HG02943 (cell line): Measurements from ENCODE around the gene SCN4A.

Source experiments
- ATAC-seq: cut with Tn5 transposase; IDR thresholded peaks from one replicate; pipeline ENCODE4 v1.9.1; 2021; ENCODE audit warnings: mild to moderate bottlenecking, low read depth, moderate library complexity; ENCODE audit not compliant: unreplicated experiment

The SCN4A gene

DNA sequence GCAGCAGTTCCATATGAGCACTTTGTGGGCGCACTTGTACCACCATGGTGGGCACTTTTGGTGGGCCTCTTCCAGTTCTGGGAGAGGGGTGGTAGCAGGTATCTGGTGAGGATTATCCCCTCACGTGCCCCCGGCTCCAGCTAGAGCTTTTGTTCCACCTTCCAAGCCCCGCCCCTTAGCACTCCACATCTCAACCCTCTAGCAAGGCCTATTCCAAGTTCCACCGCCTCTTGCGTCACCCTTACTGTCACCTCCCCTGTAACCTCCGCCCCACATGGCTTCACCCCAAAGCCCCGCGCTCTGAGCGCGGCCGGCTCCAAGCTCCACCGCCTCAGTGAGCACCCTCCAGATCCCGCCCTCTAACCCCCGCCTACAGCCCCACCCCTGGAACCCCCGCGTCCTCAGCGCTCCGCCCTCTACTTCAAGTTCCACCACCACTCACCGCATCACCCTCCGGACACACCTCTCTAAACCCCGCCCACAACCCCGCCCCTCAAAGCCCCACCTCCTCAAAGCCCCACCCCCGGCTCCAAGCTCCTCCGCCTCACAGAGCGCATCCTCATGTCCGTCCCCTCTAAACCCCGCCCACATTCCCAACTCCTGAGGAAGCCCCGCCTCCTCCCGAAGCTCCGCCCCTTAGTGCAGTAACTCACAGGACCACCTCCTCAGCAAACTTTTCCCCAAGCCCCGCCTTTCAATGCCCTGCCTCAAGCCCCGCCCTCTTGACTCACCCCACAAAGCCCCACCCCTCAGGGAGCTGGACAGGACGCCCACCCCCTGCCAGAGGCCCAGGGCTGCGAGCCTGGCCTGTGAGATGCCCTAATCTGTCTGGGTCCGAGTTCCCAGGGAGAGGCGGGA, 11.1 kb downstream of the SCN4A start:
- ATAC-seq, result no peak

- ATAC-seq, result no peak
These were observed 12.3 kb downstream of the SCN4A start for GRCh38 chr17:63960430-63960829.

- no peak for ATAC-seq
These were observed 12.7 kb downstream of the SCN4A start for GRCh38 chr17:63960006-63960405.

DNA sequence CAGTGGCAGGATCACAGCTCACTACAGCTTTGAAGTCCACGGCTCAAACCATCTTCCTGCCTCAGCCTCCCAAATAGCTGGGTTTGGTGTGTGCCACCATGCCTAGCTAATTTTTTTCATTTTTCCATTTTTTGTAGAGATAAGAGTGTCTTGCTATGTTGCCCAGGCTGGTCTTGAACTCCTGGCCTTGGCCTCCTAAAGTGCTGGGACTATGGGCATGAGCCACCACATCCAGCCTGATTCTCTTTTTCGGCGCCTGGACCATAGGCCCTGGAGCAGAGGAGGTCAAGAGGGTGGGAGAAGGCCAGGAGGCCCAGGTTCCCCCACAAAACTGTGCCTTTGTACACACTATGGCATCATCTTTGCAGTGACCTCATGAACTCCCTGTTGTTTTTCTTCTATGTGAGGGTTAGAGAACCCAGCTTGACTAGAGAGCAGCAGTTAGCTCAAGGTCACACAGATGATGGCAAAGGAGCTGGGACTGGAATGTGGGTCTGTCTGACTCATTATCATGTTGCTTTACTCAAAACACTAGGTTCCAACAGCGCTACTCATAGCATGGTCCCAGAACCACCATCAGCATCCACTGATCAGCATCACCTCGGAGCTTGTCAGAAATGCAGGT, 16.3 kb downstream of the SCN4A start:
- no peak for ATAC-seq

DNA sequence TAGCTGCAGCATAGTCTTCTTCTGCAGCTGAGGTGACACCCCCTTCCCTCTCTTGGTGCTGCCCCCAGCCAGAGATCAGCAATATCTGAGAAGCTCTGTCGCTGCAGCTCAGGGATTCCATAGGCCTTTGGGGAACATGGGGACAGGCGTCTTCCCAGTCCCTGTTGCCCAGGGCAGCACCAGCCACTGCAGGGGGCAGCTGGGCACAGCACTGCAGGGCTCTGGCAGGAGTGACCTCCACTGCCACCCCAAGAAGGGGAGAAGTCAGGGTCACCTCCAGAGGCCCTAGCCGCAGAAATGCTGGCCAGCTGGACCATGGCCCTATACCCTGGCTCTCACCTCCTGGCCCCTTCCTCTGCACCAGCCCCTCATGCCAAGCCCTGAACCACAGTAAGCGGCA, 16.9 kb downstream of the SCN4A start:
- no peak for ATAC-seq

DNA sequence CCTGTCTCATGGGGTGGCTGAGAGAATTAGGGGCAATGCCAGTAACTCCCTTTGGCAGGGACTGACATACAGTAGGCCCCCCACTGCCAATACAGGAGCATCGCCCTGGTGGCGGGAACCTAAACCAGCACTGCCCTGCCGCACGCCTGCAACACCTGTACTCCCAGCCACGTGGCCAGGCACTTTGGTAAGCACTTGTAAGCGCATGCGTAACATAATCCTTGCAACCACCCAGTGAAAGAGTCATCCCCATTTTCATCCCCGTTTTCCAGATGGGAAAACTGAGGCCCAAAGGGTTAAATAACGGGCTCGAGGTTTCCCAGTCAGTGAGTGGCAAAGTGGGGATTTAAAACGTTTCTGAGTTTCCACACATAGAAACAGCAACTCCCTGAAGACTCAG, 17.5 kb downstream of the SCN4A start:
- no peak for ATAC-seq

DNA sequence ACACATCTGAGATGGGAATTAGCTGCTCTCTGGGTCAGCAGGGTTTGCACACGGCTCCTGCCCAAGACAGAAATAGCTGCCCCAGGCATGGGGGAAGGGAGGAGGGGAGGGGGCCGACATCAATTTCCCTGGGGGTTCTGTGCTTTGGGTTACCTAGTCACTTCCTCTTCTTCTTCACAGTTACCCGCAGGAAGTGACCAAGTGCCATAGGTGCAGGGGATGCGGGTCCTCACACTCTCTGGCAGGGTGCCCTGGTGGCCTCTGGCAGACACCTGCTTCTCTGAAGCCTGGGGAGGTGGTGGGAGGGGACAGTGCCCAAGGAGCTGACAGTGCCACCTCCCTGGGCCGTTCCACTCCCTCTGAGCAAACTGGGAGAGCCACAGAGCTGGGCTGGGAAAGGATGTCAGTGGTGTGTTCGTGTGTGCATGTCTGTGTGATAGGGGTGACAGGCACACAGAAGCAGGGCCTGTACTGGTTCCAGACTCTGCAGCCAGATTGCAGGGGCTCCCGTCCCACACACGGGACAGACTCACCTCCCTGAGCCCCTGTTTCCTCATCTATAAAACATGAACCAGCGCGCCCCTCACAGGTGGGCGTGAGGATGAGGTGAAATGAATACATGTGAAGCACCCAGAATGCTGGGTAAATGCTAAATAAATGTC, 18.2 kb downstream of the SCN4A start:
- no peak for ATAC-seq

DNA sequence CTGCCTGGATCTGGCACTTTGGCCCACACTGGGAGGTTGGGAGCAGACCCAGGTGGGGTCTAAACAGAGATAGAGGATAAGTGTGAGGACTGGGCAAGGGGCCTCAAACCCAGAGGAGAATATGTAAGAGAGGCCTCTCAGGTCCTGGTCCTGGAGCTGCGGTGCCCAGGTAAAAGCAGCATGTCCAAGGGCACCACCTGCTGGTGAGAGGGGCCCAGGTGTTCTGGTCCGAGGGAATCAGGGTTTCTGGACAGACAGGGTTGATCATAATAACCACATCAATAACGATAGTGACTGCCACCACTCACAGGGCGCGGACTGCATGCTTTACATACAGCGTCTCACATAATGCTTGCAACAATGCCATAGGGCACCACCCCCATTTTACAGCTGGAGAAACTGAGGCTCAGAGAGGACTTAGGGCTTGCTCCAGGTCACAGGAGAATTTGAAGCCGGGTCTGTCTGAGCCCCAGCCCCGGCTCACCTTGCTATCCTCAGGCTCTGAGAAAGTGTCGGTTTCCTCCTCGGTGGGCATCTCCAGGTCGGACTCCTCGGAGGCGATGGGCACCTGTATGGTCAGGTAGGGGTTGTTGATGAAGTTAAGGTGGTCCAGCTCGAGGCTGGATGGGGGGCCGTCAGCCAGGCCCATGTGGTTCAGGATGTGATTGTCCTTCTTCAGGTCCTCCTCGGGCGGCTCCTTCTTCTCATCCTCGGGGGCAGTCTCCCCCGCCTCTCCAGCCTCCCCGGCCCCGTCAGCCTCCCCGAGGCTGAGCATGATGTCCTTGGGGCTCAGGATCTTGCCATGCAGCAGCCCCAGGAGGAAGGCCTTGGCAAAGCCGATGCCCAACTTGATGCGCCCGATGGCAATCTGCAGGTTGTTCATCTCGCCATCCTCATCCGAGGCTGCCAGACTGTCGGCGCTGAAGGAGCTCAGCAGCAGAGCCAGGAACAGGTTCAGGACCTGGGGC, 21.5 kb downstream of the SCN4A start:
- no peak for ATAC-seq

DNA sequence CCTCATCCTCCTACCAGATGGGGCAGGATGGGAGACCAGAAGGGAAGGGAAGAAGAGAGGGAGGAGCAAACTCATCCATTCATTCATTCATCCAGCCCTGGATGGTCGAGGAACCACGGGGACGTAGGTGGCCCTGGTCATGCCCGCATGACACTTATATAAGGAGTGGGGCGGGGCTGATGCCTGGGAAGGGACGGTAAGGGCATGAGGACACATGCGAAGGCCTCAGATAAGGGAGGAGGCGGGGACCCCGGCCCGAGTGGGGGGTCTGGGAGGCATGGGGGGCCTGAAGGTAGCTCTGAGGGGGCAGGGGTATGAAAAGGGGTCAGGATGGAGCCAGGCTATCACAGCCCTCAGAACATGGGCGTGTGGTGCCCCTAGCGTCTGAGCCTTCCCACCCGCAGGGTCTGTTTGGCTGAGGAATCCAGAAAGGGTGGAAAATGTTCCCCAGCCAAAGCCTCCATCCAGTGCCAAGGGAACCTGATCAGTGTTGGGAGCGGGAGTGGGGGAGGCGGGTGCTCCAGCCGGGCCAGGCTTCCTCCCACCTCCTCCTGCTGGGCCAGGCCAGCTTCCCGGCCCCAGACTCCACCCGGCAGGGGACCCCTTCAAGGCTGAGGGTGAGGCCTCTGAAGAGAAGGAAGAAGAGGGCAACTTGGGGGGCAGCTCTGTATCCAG, 23.0 kb downstream of the SCN4A start:
- no peak for ATAC-seq

DNA sequence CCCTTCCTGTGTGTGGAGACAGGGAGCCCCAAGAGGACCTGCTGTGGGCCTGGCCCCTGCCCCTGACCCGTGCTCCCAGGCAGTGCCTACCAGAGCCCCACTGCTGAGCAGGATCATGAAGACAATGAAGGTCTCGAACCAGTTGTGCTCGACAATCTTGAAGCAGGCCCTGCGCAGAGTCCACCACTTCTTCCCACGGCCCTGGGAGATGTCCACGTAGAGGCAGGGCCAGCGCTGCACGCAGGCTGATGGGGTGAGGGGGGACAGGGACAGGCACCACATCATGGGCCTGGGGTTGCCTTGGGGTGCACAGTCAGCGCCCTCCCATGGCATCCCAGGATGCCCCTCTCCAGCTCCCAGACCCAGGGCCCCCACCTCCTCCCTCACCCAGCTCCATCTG, 24.2 kb downstream of the SCN4A start:
- ATAC-seq, result no peak

DNA sequence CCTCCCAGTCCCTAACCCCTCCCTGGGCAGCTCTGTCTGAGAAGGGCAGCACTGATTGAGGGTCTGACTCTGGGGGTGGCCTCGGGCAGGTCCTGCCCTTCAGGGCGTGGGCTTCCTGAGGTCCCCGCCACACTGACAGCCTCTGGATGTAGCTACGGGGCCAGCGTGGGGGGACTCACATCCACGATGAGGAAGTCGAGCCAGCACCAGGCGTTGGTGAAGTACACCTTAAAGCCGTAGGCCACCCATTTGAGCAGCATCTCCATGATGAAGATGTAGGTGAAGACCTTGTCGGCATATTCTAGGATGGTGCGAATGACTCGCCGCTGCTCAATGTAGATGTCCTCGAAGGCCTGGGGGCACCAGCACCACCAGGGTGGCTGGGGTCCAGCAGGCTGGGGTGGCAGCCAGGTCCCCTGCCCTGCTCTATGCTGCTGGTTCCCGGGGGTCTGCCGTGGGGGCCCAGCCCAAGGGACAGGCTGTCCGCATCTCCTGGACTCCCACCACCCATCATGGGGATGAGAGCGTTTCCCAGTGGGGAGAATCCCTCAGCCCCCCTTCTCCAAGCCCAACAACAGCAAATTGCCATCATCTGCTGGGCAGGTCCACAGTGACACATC, 24.9 kb downstream of the SCN4A start:
- ATAC-seq, result no peak

GRCh38 chr17:63946440-63947363, 26.0 kb downstream of the SCN4A start:
- ATAC-seq, result no peak

- no peak for ATAC-seq
These were observed 26.8 kb downstream of the SCN4A start for GRCh38 chr17:63945784-63946439.

DNA sequence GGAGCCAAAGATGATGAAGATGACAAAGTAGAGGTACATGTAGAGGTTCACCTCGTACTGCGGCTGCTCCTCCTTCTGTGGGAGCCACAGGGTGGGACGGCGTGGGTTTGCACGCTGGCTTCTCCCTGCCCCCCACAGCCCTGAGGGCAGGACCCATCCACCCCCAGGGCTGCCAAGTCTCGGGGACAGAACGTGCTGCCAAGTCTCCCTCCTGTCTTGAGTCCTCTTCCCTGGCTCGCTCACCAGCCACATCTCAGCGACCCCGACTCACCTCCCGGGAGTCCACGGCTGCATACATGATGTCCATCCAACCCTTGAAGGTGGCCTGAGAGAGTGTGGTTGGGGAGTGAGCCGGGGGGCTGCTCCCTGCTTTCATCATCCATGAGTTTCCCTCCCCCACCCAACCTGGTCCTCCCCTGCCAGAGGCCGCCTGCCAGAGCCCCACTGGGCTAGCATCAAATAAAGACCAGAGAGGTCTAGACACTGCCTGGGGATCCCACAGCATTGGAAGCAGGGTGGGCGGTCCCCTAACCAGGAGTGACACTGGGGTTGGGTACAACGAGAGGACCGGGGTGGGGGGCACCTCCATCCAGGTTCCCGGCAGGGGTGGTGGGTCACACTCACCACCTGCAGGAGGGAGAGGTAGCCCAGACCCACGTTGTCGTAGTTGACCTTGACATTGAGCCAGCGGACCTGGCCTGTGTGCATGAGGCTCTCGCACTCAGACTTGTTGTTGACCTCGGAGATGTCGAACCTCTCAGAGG, 27.8 kb downstream of the SCN4A start:
- ATAC-seq, result no peak

DNA sequence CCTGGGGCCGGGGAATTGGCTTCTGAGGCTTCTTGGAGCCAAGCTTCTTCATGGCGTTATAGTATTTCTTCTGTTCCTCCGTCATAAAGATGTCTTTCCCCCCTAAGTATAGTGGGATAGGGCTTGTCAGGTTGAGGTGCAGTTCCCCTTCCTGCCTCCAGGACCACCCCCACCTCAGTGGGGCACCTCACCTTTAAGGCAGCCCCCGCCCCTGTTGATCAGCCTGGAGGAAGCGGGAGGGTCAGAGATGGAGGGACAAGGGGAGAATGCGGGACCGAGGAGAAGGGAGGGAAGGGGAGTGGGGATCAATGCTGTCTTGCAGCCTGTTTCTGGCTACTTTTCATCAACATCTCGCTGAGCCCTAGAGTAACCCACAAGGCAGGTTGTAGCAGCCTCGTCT, 29.0 kb downstream of the SCN4A start:
- ATAC-seq, result no peak

DNA sequence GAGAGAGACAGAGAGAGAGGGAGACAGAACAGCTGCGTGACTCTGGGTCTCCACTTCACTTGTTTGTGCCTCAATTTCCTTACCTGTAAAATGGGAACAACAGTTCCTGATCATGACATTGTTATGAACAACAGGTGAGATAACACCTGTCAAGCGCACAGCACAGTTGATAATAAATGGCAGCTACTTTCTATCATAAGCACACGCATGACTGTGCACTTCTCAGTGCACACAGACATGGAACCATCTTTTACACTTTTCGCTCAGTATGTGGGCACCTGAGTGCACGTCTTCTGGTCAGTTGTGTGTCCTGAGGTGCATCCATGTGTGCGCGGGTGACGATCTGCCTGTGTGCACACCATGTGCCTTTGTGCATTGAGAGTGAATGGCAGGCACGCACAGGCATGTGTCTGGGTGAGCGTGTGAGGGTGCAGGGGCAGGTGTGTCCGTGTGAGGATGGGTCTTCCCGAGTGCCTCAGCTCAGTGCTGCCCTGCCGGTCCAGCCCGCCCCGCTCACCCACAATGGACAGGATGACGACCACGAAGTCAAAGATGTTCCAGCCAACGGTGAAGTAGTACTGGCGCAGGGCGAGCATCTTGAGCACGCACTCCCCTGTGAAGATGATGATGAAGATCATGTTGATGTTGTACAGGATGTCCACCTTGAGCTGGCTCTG, 30.3 kb downstream of the SCN4A start:
- ATAC-seq, result no peak

DNA sequence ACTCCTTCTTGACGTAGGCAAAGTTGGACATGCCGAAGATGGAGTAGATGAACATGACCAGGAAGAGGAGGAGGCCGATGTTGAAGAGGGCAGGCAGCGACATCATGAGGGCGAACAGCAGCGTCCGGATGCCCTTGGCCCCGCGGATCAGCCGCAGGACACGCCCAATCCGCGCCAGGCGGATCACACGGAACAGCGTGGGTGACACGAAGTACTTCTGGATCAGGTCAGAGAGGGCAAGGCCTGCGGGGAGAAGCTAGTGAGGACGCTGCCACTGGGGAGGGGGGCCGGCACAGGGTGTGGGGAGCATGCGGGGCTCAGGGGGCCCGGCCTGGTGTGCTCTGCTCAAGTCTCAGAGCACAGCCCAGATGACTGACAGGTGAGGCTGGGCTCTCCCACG, 31.0 kb downstream of the SCN4A start:
- ATAC-seq, result no peak
